HG03196 (cell line): Measurements from ENCODE around the gene RAB31.

ENCODE experiments used
- ATAC-seq: cut with Tn5 transposase; IDR thresholded peaks from one replicate; pipeline ENCODE4 v1.9.1; 2021; ENCODE audit not compliant: unreplicated experiment

RAB31 gene

DNA sequence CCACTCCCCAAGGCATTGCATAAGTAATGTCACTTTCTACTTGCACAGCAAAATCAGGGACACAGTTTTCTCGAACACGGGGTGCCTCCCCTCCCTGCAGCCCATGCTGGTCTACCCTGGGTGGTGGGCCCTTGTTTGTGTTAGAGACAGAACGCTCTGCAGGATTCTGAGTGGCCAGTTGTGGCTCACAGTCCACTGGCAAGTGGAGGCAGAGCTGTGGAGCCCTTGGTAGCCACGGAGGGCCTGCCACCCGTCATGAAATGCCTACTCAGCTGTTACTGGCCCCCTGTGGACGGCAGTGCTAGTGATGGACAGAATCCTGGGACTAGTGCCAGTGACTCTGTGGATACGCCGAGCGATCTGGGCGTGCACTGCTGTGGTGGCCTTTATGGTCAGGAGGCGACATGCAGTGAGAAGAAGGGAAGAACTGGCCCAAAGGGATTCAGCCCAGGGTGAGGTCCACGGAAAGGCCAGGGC is 123.7 kb downstream of the RAB31 start:
- no peak for ATAC-seq

- ATAC-seq, result no peak
Observed at GRCh38 chr18:9832871-9833270, 124.8 kb downstream of the RAB31 start.

- ATAC-seq, result no peak
Observed at GRCh38 chr18:9834551-9834950, 126.5 kb downstream of the RAB31 start.

- ATAC-seq, result no peak
Observed at GRCh38 chr18:9835113-9835755, 127.1 kb downstream of the RAB31 start.

- ATAC-seq, result no peak
Observed at GRCh38 chr18:9835825-9836224, 127.7 kb downstream of the RAB31 start.

DNA sequence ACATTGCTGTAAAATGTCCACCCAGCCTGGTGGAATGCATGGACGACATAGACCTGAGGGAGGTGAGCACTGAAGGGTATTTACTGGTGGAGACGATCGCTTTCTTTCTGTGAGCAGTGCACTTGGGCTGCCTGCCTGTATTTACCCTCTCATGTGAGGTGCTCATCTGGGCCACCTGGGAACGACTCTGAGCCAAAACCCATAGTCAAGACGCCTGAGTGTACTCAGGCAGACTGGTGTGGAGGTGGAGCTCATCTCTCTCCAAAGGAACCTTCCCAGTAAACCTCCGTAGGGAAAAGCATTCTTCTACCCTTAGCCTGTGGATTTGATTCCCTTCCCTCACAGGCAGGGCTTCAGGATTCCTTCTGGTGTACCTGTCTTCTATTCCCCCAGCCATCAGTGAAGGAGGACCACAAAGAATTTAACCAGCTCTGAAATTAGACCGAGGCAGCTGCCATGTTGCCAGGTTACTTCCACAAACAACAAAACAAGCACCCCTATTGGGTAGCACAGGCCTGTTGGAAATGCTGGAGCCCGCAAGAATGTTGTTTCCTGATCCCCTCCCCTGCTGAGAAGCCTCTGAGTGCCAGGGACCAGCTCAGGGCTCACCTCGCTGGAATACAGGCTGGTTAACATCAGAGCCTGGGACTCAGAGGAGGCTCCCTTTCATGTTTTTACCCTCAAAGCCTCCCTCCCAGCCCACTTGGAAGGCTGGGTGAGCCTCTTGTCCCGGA is 130.2 kb downstream of the RAB31 start:
- no peak for ATAC-seq

DNA sequence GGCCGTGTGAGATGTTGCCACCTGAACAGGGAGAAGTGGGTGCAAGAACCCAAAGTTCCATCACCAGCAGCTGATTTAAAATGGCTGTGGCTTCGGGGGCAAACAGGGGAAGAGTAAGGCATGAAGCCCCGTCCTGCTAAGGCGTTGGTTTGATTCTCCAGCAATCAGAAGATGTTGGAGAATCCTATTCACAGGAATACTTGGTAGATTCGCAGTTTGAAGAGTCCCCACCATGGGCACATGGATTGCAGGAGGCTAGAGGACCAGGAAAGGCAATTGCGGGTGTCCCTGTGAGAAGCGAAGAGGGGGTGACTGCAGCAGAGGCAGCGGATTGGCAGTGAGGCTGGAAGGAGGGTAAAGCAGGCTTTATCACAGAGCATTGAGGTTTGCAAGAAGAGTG is 131.1 kb downstream of the RAB31 start:
- ATAC-seq, result no peak

GRCh38 chr18:9839853-9840252 is 131.8 kb downstream of the RAB31 start:
- no peak for ATAC-seq

DNA sequence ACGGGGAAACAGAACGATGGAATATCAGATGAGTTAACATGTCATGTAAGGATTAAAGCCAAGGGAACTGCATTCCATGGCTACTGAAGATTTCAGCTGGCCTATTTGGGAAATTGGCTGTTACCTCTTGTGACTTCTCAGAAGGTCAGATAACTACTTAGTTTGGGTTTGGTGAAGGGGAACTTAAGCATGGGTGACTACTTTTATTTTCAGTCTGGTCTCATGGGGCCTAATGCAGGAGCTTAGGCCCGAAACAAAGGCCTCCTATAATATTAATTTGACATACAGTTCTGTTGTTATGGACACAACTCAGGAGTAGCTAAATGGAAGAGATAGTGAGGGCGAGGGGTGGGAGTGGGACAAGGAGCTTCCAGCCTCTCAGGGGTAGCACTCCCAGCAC is 133.7 kb downstream of the RAB31 start:
- no peak for ATAC-seq

- ATAC-seq, result no peak
Observed at GRCh38 chr18:9842448-9842847, 134.3 kb downstream of the RAB31 start.

- ATAC-seq, result no peak
Observed at GRCh38 chr18:9845256-9845655, 137.2 kb downstream of the RAB31 start.

- no peak for ATAC-seq
Observed at GRCh38 chr18:9846162-9846925, 138.2 kb downstream of the RAB31 start.

DNA sequence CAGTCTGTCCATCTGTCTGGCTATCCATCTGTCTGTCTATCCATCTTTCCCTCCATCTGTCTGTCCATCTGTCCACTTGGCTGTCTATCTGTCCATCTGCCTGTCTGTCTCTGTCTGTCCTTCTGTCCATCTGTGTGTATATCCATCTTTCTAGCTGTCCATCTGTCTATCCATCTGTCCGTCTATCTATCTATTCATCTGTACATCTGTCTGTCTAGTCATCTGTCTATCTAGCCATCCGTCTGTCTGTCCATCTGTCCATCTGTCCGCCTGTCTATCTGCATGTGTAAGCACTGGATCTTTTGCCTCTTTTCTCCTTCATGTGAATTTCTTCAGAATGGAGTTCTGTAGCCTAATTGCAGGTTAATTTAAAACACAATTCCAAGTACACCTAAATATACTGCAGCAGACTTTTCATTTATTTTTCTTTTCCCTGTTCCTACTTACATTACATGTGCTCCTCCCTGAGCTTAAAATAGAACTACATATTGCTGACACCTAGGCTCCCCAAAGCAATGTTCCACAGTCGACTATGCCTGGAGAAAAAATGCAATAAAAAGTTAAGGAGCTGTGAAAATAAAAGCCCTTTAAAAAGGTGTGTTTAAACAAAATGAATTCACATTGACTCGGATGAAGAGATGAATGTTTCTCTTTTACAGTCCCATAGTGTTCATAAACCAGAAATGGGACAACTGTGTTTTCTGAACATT is 140.2 kb downstream of the RAB31 start:
- ATAC-seq, result no peak

GRCh38 chr18:9849407-9850283 is 141.5 kb downstream of the RAB31 start:
- no peak for ATAC-seq

GRCh38 chr18:9850309-9850708 is 142.2 kb downstream of the RAB31 start:
- ATAC-seq, result no peak

DNA sequence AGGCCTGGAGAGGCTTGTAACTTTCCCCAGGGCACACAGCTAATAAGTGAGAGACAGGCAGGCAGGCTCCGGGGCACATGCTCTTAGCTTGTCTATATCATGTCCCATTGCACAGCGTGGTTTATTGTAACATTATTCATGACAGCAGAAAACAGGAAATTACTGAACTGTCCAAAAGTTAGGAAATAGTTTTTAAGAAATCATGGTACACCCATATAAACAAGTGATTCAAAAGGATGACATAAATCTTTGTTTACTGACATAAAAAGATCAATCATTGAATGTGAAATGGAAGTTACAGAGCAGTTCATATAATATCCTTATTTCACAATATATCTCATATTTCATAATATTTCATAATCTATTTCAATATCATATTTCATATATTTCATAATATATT is 143.4 kb downstream of the RAB31 start:
- no peak for ATAC-seq

GRCh38 chr18:9852266-9853081 is 144.4 kb downstream of the RAB31 start:
- ATAC-seq, result no peak

DNA sequence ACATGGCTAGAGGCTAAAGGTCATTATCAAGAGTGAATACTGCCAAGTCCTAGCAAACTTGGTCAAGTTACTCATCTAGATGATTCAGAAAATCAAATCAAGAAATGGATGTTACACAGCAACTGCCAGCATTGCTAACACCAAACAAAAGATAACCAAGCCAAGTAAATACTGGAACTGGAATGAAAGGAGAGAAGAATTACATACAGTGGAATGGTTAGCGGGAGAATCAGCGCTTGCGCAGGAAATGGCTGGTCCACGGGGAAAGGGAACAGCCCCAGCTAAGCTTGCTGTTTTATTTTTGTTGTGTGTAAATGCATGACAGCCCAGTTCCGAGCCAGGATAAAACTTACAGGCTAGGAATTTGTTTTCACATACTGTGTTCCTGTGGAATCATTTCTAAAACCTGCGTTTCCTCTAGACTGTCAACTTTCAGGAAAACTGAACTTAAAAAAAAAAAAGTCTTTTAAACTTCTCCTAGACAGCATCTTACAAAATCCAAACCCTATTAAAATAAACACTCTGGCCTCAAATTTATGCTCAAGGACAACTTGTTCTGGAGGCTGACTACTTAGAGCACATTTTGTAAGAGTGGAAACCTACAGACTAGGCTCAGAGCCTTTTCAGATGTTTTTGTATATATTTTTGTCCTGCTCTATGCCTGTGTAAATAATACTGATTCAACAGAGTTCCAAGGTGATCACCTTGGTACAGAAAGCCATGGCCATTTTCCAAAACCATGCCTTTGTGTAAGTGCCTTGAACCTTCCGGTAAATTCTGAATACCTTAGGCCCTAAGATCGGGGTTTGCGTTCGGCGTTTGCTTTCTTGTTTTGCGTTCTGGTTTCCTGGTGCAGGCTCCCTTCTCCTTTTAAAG is 146.9 kb downstream of the RAB31 start:
- ATAC-seq, result no peak

- no peak for ATAC-seq
Observed at GRCh38 chr18:9855681-9856080, 147.6 kb downstream of the RAB31 start.
